HCT116 (cell line): ENCODE data around the gene GABPA. TPM values are rescaled to one million over a fixed set of nuclear protein-coding genes. Genes with fewer than 3 reads are reported as not detected.
"Not testable (repeated sequence)": the region's sequence is repeated elsewhere in the genome, so short reads cannot be mapped to it uniquely, and the experiment has no call there.

Source experiments
- ATAC-seq: fragments of 200-7000 bp; cut with Tn5 transposase; 2 replicates; pipeline ENCODE4 v1.9.1; 2020; ENCODE audit warnings: mild to moderate bottlenecking, moderate library complexity
- BruUV-seq: library from RNA; stranded (reverse); fragments of 400-500 nt; replicated peaks from 2 replicates; lab custom pipeline; 2021; lab: Mats Ljungman, UMichigan
- CTCF ChIA-PET: fragments of 300-600 bp; sonication (Branson Sonifier 250); formaldehyde crosslinking; loops from one replicate; lab custom pipeline; 2021; ENCODE audit warnings: antibody characterized with exemption; lab: Charles Lee
- POLR2A ChIA-PET: fragments of 300-600, 350-600 bp; sonication (Branson Sonifier 250); formaldehyde crosslinking; loops from one replicate; lab custom pipeline; 2021; ENCODE audit warnings: antibody characterized with exemption; lab: Charles Lee
- RAD21 ChIA-PET, 2 experiments: fragments of 300-600 bp; sonication (Branson Sonifier 250); formaldehyde crosslinking; loops; one replicate each; lab custom pipeline; 2023; ENCODE audit warnings: low total read pairs in 2 of 2; ENCODE audit not compliant: uncharacterized antibody in 2 of 2, unreplicated experiment in 2 of 2, low non-redundant PET in 1 of 2; lab: Charles Lee
- DNase-seq: peaks from one replicate; pipeline ENCODE4 v3.0.0-alpha.2; 2010; ENCODE audit warnings: low read depth, low spot score
- H2AFZ ChIP-seq: fragments of 200-600 bp; shearing (Covaris generic), sonication (generic); 2 replicates; pipeline ENCODE4 v1.6.1; 2017; ENCODE audit warnings: low read depth, mixed run types, mixed read lengths, antibody characterized with exemption, low read length; ENCODE audit not compliant: poor library complexity, severe bottlenecking
- H3K27ac ChIP-seq: 2 replicates; pipeline ENCODE4 v1.5.1; 2012; ENCODE audit warnings: low read depth, low read length
- H3K27me3 ChIP-seq: fragments of 200-600 bp; sonication (generic); 2 replicates; pipeline ENCODE4 v1.6.1; 2016; ENCODE audit warnings: mixed run types, low read length, mixed read lengths; ENCODE audit not compliant: insufficient read depth
- H3K36me3 ChIP-seq, 2 experiments: fragments of 200-500 bp in 1 of 2; fragments of 200-600 bp in 1 of 2; sonication (Bioruptor generic) in 1 of 2; sonication (generic) in 1 of 2; 2 replicates each; pipeline versions ENCODE4 v1.5.1 to v1.6.1; 2014 to 2016; ENCODE audit warnings: low read length in 2 of 2, inconsistent platforms in 1 of 2, mixed read lengths in 1 of 2, mixed run types in 1 of 2; ENCODE audit not compliant: insufficient read depth in 2 of 2, control insufficient read depth in 1 of 2
- H3K4me1 ChIP-seq, 2 experiments: fragments of 200-600 bp in 1 of 2; sonication (generic) in 1 of 2; 2 replicates each; pipeline versions ENCODE4 v1.5.1 to v1.6.1; 2012 to 2017; ENCODE audit warnings: low read length in 2 of 2, inconsistent platforms in 1 of 2, mild to moderate bottlenecking in 1 of 2, mixed read lengths in 1 of 2, mixed run types in 1 of 2, moderate library complexity in 1 of 2; ENCODE audit not compliant: insufficient read depth in 2 of 2, control insufficient read depth in 1 of 2
- H3K4me2 ChIP-seq: fragments of 200-600 bp; sonication (generic); 2 replicates; pipeline ENCODE4 v1.6.1; 2017; ENCODE audit warnings: mixed run types, low read length, mixed read lengths
- H3K4me3 ChIP-seq, 2 experiments: fragments of 200-600 bp in 1 of 2; sonication (generic) in 1 of 2; replicated peaks in 1 of 2; 2 replicates each; pipeline ENCODE4 v1.5.1; 2011 to 2016; ENCODE audit warnings: low read length in 2 of 2, control low read depth in 1 of 2, low read depth in 1 of 2, mild to moderate bottlenecking in 1 of 2, mixed read lengths in 1 of 2, mixed run types in 1 of 2
- H3K79me2 ChIP-seq: fragments of 200-600 bp; sonication (generic); 2 replicates; pipeline ENCODE4 v1.6.1; 2017; ENCODE audit warnings: mild to moderate bottlenecking, mixed run types, low read length, moderate library complexity, mixed read lengths; ENCODE audit not compliant: insufficient read depth
- H3K9ac ChIP-seq: fragments of 200-600 bp; sonication (generic); 2 replicates; pipeline ENCODE4 v1.6.1; 2016; ENCODE audit warnings: low read length, mixed read lengths
- H3K9me2 ChIP-seq: fragments of 200-600 bp; sonication (generic), shearing (Covaris generic); 2 replicates; pipeline ENCODE4 v1.6.1; 2017; ENCODE audit warnings: mixed run types, mild to moderate bottlenecking, moderate library complexity; ENCODE audit not compliant: insufficient read depth
- H3K9me3 ChIP-seq, 2 experiments: fragments of 200-500 bp in 1 of 2; fragments of 200-600 bp in 1 of 2; sonication (Bioruptor generic) in 1 of 2; sonication (generic) in 1 of 2; 2 replicates each; pipeline ENCODE4 v1.6.1; 2014 to 2017; ENCODE audit warnings: low read length in 2 of 2, mixed read lengths in 2 of 2, inconsistent platforms in 1 of 2, low read depth in 1 of 2, mild to moderate bottlenecking in 1 of 2, mixed run types in 1 of 2, moderate library complexity in 1 of 2; ENCODE audit not compliant: control insufficient read depth in 1 of 2, insufficient read depth in 1 of 2
- H4K20me1 ChIP-seq: fragments of 200-600 bp; sonication (generic), shearing (Covaris generic); 2 replicates; pipeline ENCODE4 v1.6.1; 2017; ENCODE audit warnings: mixed run types, mild to moderate bottlenecking, moderate library complexity; ENCODE audit not compliant: insufficient read depth
- CTCF ChIP-seq, 3 experiments: fragments of 200-600 bp in 1 of 3; sonication (generic) in 1 of 3; IDR thresholded peaks in 2 of 3; conservative IDR thresholded peaks in 1 of 3; 2 replicates each; pipeline ENCODE4 v1.5.1; 2012 to 2017; ENCODE audit warnings: low read depth in 2 of 3, low read length in 2 of 3, antibody characterized with exemption in 1 of 3, borderline replicate concordance in 1 of 3, control low read depth in 1 of 3, mild to moderate bottlenecking in 1 of 3, mixed read lengths in 1 of 3, mixed run types in 1 of 3, moderate library complexity in 1 of 3; ENCODE audit not compliant: insufficient read depth in 1 of 3
- EZH2 ChIP-seq: fragments of 200-600 bp; sonication (generic); IDR thresholded peaks from 2 replicates; pipeline ENCODE4 v1.6.1; 2017; ENCODE audit warnings: antibody characterized with exemption, mixed run types
- MAX ChIP-seq: IDR thresholded peaks from 2 replicates; pipeline ENCODE4 v1.6.1; 2012
- ZFX ChIP-seq: fragments of 450-650 bp; IDR thresholded peaks from 2 replicates; pipeline ENCODE4 v1.6.1; 2017
- intact Hi-C: fragments of 100-400 bp; cut with micrococcal nuclease; formaldehyde crosslinking; loops from 2 replicates; pipeline ENCODE4 v1.10.0; 2022
- total RNA-seq: library from RNA; stranded (reverse); gene quantifications from one replicate; pipeline ENCODE4 v1.2.1, GENCODE V29; 2021; ENCODE audit not compliant: unreplicated experiment

The GABPA gene
- total RNA-seq, 1 experiment from 2014 or later, result 23.6 TPM

- DNase-seq (no peak), ATAC-seq (no peak)
- intact Hi-C loops, result no loop called here
- Histone ChIP-seq H3K4me2 (no peak overlapping the region), H3K9ac (no peak overlapping the region), H3K4me3 (no peak overlapping the region), H3K4me1 (no peaks in the 10 kb centered on the region), H3K79me2 (no peaks in the 10 kb centered on the region), H3K9me3 (no peaks in the 10 kb centered on the region), H3K27me3 (no peaks in the 10 kb centered on the region), H4K20me1 (no peaks in the 10 kb centered on the region), H3K9me2 (no peaks in the 10 kb centered on the region), H3K36me3 (no peaks in the 10 kb centered on the region), H3K27ac (no peak overlapping the region), H2AFZ (no peak overlapping the region)
- RAD21 ChIA-PET, result no interaction called here
- POLR2A ChIA-PET, result no interaction called here
- CTCF ChIA-PET, result no interaction called here
- no peak for TF ChIP-seq EZH2
- no peak for TF ChIP-seq ZFX
- TF ChIP-seq MAX, result no peak
- no peak for TF ChIP-seq CTCF (IDR thresholded peaks at IDR 0.05 in 2 of 3, conservative IDR thresholded peaks at IDR 0.05 in 1 of 3; ENCODE audit: borderline replicate concordance in 1 of 3, insufficient read depth in 1 of 3, low read depth in 2 of 3, low read length in 2 of 3)
- BruUV-seq, result no TSS peak
Observed at GRCh38 chr21:25776440-25776839, 41.7 kb downstream of the GABPA start.

- CTCF ChIA-PET, result interaction anchor here (1.8 kb wide), 1 partner anchor 24 kb away, joined by 5 read pairs; no protein-coding TSS in a partner anchor
- H2AFZ ChIP-seq, RAD21 ChIA-PET, POLR2A ChIA-PET, H3K27ac ChIP-seq, H3K9me2 ChIP-seq, H3K79me2 ChIP-seq, H3K4me3 ChIP-seq, H3K9me3 ChIP-seq, DNase-seq, H3K4me2 ChIP-seq, H3K4me1 ChIP-seq, BruUV-seq, H3K27me3 ChIP-seq, intact Hi-C loops, H3K36me3 ChIP-seq, H3K9ac ChIP-seq, ATAC-seq, H4K20me1 ChIP-seq: not testable (repeated sequence)
Observed at GRCh38 chr21:25778126-25778875, 43.5 kb downstream of the GABPA start.
